GM12865 (cell line): ENCODE data around the gene RASGRP1.

ENCODE experiments used
- DNase-seq: peaks from one replicate; pipeline ENCODE4 v3.0.0; 2010; ENCODE audit warnings: low read depth
- H3K4me3 ChIP-seq: 2 replicates; pipeline ENCODE4 v1.5.1; 2011; ENCODE audit warnings: mild to moderate bottlenecking, low read depth, low read length, control low read depth
- TF ChIP-seq, protein P1 (sequence below): IDR thresholded peaks from 2 replicates; pipeline ENCODE4 v1.5.1; 2011; ENCODE audit warnings: low read length, control low read depth, low read depth, inconsistent platforms; ENCODE audit not compliant: insufficient read depth; ENCODE audit errors: missing control alignments

RASGRP1 gene

DNA sequence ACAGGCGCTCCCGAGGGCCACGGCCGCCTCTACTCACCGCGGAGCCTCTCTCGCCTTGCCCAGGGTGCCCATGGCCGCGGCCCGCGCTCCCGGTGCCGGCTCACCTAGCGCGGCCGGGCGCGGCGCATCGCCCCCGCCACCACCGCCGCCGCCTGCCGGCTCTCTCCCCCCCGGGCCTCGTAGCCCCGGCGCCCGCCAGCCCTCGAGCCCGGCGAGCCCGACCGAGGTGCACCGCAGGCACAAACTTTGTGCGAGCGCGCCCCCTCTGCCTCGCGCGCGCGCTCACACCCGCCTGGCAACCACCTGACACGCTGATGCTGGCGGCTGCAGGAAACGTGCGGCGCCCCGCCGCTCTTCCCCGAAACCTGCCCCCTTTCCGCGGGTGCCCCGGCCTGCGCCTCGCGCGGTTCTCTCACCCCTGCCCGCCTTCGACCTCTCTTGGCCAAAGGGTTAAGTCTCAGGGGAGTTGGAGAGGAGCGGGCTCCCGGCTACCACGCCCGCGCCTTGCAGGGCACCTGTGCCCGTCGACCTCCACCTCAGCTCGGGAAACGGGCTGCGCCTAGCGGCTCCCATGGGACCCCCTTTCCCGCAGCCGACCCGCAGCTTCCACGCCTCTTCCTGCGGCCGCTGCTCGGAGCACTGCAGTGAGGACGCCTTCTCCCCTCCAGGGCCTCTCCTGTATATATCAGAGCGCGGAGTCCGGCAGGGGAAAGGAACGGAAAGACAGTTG lies at the start of gene RASGRP1:
Gene RASGRP1, minus strand, starts transcription at position 258 of the 730 bp plus-strand sequence. Its CDS starts 186 bp downstream, at position 72.
- TF ChIP-seq, protein P1, sequence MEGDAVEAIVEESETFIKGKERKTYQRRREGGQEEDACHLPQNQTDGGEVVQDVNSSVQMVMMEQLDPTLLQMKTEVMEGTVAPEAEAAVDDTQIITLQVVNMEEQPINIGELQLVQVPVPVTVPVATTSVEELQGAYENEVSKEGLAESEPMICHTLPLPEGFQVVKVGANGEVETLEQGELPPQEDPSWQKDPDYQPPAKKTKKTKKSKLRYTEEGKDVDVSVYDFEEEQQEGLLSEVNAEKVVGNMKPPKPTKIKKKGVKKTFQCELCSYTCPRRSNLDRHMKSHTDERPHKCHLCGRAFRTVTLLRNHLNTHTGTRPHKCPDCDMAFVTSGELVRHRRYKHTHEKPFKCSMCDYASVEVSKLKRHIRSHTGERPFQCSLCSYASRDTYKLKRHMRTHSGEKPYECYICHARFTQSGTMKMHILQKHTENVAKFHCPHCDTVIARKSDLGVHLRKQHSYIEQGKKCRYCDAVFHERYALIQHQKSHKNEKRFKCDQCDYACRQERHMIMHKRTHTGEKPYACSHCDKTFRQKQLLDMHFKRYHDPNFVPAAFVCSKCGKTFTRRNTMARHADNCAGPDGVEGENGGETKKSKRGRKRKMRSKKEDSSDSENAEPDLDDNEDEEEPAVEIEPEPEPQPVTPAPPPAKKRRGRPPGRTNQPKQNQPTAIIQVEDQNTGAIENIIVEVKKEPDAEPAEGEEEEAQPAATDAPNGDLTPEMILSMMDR = peak; percentile 38
- peak within 1 kb of the TSS; percentile 71 for H3K4me3 ChIP-seq
- peak; percentile 92 for DNase-seq

DNA sequence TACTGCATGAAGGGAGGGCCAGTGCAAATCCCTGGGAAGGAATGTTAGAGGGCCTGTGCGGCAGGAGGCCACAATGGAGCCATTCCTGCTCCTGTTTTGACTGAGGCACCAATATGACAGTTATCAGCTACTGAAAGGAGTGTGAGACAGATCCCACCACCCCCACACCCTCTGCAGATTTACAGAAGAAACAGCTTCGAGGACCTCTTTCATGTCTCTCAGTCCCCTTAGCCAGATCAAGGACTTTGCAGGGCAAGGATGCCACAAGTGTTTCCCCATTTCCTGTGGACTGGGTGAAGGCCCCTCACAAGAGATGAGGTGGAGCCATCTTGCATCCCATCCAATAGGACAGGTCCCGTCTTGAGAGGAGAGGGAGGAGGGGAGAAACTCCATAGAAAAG lies 48.5 kb upstream of the RASGRP1 start:
- DNase-seq = no peak
- no peak overlapping the region for H3K4me3 ChIP-seq
- TF ChIP-seq, protein P1 = no peak

- no peak for DNase-seq
- TF ChIP-seq, protein P1 = no peak
- no peak overlapping the region for H3K4me3 ChIP-seq
These were observed 47.7 kb upstream of the RASGRP1 start for GRCh38 chr15:38612159-38612863.

- no peak for DNase-seq
- H3K4me3 ChIP-seq = no peak overlapping the region
- TF ChIP-seq, protein P1 = no peak
These were observed 46.6 kb upstream of the RASGRP1 start for GRCh38 chr15:38611228-38611627.

DNA sequence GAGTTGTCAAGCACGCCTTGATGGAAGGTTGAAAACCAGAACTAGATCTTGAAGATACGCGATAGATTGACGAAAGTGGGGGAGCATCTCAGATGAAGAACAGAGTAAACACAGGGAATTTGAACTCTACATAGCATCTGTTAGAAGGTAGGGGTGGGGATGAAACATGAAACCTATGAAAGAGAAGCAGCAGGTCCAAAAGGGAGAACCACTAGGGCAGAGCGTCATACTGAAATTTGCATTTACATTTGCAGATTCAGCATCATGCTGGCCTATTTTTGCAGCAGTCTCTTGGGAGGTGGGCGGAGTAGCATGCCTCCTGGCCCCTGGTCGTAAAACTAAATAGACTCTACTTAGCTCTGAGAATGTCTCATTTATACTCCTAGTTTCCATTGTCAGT lies 46.1 kb upstream of the RASGRP1 start:
- TF ChIP-seq, protein P1 = no peak
- no peak overlapping the region for H3K4me3 ChIP-seq
- peak; percentile 36 for DNase-seq

GRCh38 chr15:38609097-38609738 lies 44.6 kb upstream of the RASGRP1 start:
- no peak overlapping the region for H3K4me3 ChIP-seq
- DNase-seq = no peak

More at GRCh38 chr15:38609097-38609738, 44.6 kb upstream of the RASGRP1 start:
- TF ChIP-seq, protein P1 = no peak
